Ectodermal cell (in vitro differentiated cells): ENCODE results near the gene CD14.
"Not testable (repeated sequence)": the region's sequence is repeated elsewhere in the genome, so short reads cannot be mapped to it uniquely, and the experiment has no call there.

Source experiments
- H3K27ac ChIP-seq: 2 replicates; pipeline ENCODE4 v1.7.0; 2013; ENCODE audit warnings: mild to moderate bottlenecking, low read depth, low read length; ENCODE audit not compliant: insufficient read depth, poor library complexity, severe bottlenecking
- H3K27me3 ChIP-seq: 2 replicates; pipeline ENCODE4 v1.7.0; 2013; ENCODE audit warnings: mild to moderate bottlenecking, low read length; ENCODE audit not compliant: insufficient read depth, control insufficient read depth, poor library complexity, severe bottlenecking
- H3K36me3 ChIP-seq: one replicate; pipeline ENCODE4 v1.7.0; 2013; ENCODE audit warnings: low read length; ENCODE audit not compliant: control insufficient read depth, insufficient read depth
- H3K4me1 ChIP-seq: one replicate; pipeline ENCODE4 v1.7.0; 2013; ENCODE audit warnings: low read length; ENCODE audit not compliant: control insufficient read depth, insufficient read depth
- H3K4me3 ChIP-seq: 2 replicates; pipeline ENCODE4 v1.7.0; 2013; ENCODE audit warnings: low read depth, low read length, control low read depth; ENCODE audit not compliant: insufficient read depth
- H3K9me3 ChIP-seq: 2 replicates; pipeline ENCODE4 v1.7.0; 2013; ENCODE audit warnings: mild to moderate bottlenecking, low read length, moderate library complexity; ENCODE audit not compliant: control insufficient read depth
- WGBS, 2 experiments: methylation state at CpG; one replicate each; pipeline ENCODE4 v1.1.7; 2013; ENCODE audit warnings: missing lambda C conversion rate in 2 of 2; 5-methylcytosine and 5-hydroxymethylcytosine counted together

CD14 gene

GRCh38 chr5:140635291-140636257 lies 2.6 kb upstream of the CD14 start:
- no peaks in the 10 kb centered on the region for H3K36me3 ChIP-seq
- peaks cover 38% of the 10 kb centered on the region for H3K27me3 ChIP-seq
- no peak overlapping the region for H3K27ac ChIP-seq
- WGBS, 2 experiments = 91 to 92% methylated on average over 8 of the region's 8 CpGs
- H3K9me3 ChIP-seq = no peaks in the 10 kb centered on the region
- no peaks in the 10 kb centered on the region for H3K4me1 ChIP-seq
- no peak overlapping the region for H3K4me3 ChIP-seq

DNA sequence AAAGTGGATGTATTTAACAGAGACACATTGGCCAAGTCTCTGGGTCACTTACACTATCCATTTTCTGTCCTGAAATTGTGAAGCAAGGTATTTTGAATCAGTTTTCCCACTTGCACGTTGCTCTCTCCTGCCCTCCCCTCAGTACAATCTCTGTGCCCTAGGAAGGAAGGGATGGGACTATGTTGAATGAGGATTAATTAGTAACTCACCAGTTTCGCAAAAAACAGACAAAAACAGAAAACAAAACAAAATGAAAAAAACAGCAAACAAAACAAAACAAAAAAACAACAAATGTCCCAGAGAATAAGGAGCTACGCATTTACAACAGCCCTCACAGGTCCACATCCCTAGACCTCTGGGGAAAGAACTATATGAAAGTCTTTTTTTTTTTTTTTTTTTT lies 1.1 kb upstream of the CD14 start:
- no peaks in the 10 kb centered on the region for H3K9me3 ChIP-seq
- no peak overlapping the region for H3K27ac ChIP-seq
- H3K36me3 ChIP-seq = no peaks in the 10 kb centered on the region
- no peak overlapping the region for H3K4me3 ChIP-seq
- H3K4me1 ChIP-seq = no peaks in the 10 kb centered on the region
- WGBS, 2 experiments = 60 to 63% methylated on average over 2 of the region's 3 CpGs
- H3K27me3 ChIP-seq = peaks cover 45% of the 10 kb centered on the region

DNA sequence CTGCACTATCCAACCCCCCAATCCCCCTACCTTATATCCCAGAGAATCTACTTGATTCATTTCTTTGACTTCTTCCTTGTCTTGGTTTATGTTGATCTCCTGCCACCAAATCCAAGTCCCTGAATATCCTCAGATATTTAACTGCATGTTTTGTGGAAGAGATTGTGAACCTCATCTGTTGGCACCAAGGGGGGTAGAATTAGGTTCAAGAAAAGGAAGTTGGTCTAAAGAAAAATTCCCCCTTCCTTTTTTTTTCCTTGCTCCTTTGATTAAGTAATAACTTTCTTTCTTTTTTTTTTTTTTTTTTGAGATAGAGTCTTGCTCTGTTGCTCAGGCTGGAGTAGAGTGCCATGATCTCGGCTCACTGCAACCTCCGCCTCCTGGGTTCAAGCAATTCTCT lies 526 bp upstream of the CD14 start:
- Histone ChIP-seq H3K36me3 (no peaks in the 10 kb centered on the region), H3K4me1 (no peaks in the 10 kb centered on the region), H3K27ac (no peak overlapping the region), H3K4me3 (no peak overlapping the region), H3K27me3 (peaks cover 45% of the 10 kb centered on the region), H3K9me3 (no peaks in the 10 kb centered on the region)
- WGBS, 2 experiments = 78 to 82% methylated on average over 2 of the region's 2 CpGs

DNA sequence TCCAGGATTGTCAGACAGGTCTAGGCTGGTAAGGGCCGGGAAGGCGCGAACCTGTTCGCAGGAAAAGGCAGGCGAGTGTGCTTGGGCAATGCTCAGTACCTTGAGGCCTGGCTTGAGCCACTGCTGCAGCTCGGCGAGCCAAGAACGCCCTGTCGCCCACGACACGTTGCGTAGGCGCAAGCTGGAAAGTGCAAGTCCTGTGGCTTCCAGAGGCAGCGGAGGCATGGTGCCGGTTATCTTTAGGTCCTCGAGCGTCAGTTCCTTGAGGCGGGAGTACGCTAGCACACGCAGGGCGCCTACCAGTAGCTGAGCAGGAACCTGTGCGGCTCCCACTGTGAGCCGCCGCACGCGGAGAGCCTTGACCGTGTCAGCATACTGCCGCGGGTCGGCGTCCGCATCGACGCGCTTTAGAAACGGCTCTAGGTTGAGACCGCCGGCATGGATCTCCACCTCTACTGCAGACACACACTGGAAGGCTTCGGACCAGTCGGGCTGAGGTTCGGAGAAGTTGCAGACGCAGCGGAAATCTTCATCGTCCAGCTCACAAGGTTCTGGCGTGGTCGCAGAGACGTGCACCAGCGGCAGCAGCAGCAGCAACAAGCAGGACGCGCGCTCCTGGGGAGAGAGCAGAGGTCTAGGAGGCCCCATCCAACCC lies 482 bp downstream of the CD14 start:
- Histone ChIP-seq H3K4me1 (no peaks in the 10 kb centered on the region), H3K4me3 (peak overlapping the region; percentile 15), H3K36me3 (no peaks in the 10 kb centered on the region), H3K27ac (no peak overlapping the region), H3K9me3 (no peaks in the 10 kb centered on the region), H3K27me3 (peaks cover 45% of the 10 kb centered on the region)
- WGBS, 2 experiments = 32 to 35% methylated on average over 51 of the region's 51 CpGs

GRCh38 chr5:140631831-140632365 lies 1.1 kb downstream of the CD14 start:
- Histone ChIP-seq H3K27ac (no peak overlapping the region), H3K4me1 (no peaks in the 10 kb centered on the region), H3K9me3 (no peaks in the 10 kb centered on the region), H3K27me3 (peaks cover 45% of the 10 kb centered on the region), H3K36me3 (no peaks in the 10 kb centered on the region), H3K4me3 (peak overlapping the region; percentile 15)
- WGBS, 2 experiments = 47% methylated on average over 36 of the region's 36 CpGs

- Histone ChIP-seq H3K4me1 (no peaks in the 10 kb centered on the region), H3K9me3 (no peaks in the 10 kb centered on the region), H3K36me3 (no peaks in the 10 kb centered on the region), H3K27ac (no peak overlapping the region), H3K27me3 (peaks cover 45% of the 10 kb centered on the region), H3K4me3 (no peak overlapping the region)
- WGBS, 2 experiments = 90 to 95% methylated on average over 4 of the region's 4 CpGs
Measured at GRCh38 chr5:140631036-140631417, 1.9 kb downstream of the CD14 start.

GRCh38 chr5:140630292-140631035 lies 2.5 kb downstream of the CD14 start:
- H3K4me3 ChIP-seq = no peak overlapping the region
- H3K27ac ChIP-seq = no peak overlapping the region
- no peaks in the 10 kb centered on the region for H3K9me3 ChIP-seq
- H3K4me1 ChIP-seq = no peaks in the 10 kb centered on the region
- WGBS, 2 experiments = 74 to 84% methylated on average over 2 of the region's 2 CpGs
- peaks cover 45% of the 10 kb centered on the region for H3K27me3 ChIP-seq
- no peaks in the 10 kb centered on the region for H3K36me3 ChIP-seq

DNA sequence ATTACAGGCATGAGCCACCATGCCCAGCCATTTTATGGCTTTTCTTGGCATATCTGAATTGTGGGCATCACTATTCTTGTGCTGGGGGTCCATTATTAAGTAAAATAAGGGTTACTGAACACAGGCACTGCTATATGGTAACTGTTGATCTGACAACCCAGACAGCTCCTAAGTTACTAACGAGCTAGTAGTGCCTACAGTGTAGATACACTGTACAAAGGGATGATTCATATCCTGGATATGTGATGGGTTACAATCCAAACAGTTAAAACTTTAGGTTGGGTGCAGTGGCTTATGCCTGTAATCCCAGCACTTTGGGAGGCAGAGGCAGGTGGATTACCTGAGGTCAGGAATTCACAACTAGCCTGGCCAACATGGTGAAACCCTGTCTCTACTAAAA lies 4.3 kb downstream of the CD14 start:
- Histone ChIP-seq H3K36me3 (no peaks in the 10 kb centered on the region), H3K27me3 (peaks cover 39% of the 10 kb centered on the region), H3K9me3 (no peaks in the 10 kb centered on the region), H3K4me1 (no peaks in the 10 kb centered on the region), H3K27ac (no peak overlapping the region), H3K4me3 (no peak overlapping the region)
- 76 to 100% methylated on average over 1 of the region's 1 CpG for WGBS, 2 experiments

- Histone ChIP-seq H3K27me3 (peaks cover 31% of the 10 kb centered on the region), H3K27ac (no peak overlapping the region), H3K9me3 (no peaks in the 10 kb centered on the region), H3K36me3 (no peaks in the 10 kb centered on the region), H3K4me3 (no peak overlapping the region), H3K4me1 (no peaks in the 10 kb centered on the region)
- 85 to 86% methylated on average over 6 of the region's 6 CpGs for WGBS, 2 experiments
Measured at GRCh38 chr5:140627972-140628371, 5.0 kb downstream of the CD14 start.

DNA sequence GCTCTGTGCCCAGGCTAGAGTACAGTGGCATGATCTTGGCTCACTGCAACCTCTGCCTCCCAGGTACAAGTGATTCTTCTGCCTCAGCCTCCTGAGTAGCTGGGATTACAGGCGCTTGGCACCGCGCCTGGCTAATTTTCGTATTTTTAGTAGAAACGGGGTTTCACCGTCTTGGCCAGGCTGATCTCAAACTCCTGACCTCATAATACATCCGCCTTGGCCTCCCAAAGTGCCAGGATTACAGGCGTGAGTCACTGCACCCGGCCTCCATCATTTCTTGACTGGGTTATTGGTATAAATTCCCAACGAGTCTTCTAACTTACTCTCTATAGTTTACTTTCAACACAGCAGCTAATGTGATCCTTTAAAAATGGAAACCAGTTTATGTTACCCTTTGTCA lies 8.1 kb downstream of the CD14 start:
- H3K9me3 ChIP-seq, H3K27ac ChIP-seq, H3K27me3 ChIP-seq, H3K4me3 ChIP-seq, H3K36me3 ChIP-seq, H3K4me1 ChIP-seq: not testable (repeated sequence)
- 86 to 90% methylated on average over 10 of the region's 10 CpGs for whole genome bisulfite sequencing, 2 experiments
